NT2/D1 (cell line): Measurements from ENCODE around the gene LRRC45.

ENCODE experiments used
- DNase-seq: peaks from one replicate; pipeline ENCODE4 v3.0.0-alpha.2; 2011; ENCODE audit warnings: low read depth, low spot score
- H3K27me3 ChIP-seq: 2 replicates; pipeline ENCODE4 v1.6.0; 2011; ENCODE audit warnings: mild to moderate bottlenecking; ENCODE audit not compliant: insufficient read length, insufficient read depth
- H3K36me3 ChIP-seq: 2 replicates; pipeline ENCODE4 v1.6.1; 2011; ENCODE audit warnings: mild to moderate bottlenecking, low read length, mixed read lengths; ENCODE audit not compliant: insufficient read depth, insufficient read length
- H3K4me1 ChIP-seq: 2 replicates; pipeline ENCODE4 v1.5.1; 2011; ENCODE audit not compliant: insufficient read depth, insufficient read length
- H3K4me3 ChIP-seq: 2 replicates; pipeline ENCODE4 v1.5.1; 2011; ENCODE audit warnings: low read depth; ENCODE audit not compliant: insufficient read length
- H3K9ac ChIP-seq: 2 replicates; pipeline ENCODE4 v1.6.0; 2011; ENCODE audit warnings: low read depth; ENCODE audit not compliant: insufficient read length
- H3K9me3 ChIP-seq: 2 replicates; pipeline ENCODE4 v1.5.1; 2011; ENCODE audit warnings: mild to moderate bottlenecking, low read length; ENCODE audit not compliant: insufficient read depth
- SUZ12 ChIP-seq: IDR thresholded peaks from 2 replicates; pipeline ENCODE4 v1.6.1; 2011; ENCODE audit not compliant: insufficient read length, insufficient read depth; ENCODE audit errors: extremely low read depth
- YY1 ChIP-seq: IDR thresholded peaks from 2 replicates; pipeline ENCODE4 v1.6.1; 2011; ENCODE audit not compliant: insufficient read length, insufficient read depth
- ZNF274 ChIP-seq: IDR thresholded peaks from 2 replicates; pipeline ENCODE4 v1.6.1; 2011; ENCODE audit warnings: mild to moderate bottlenecking, low read depth, low read length

The LRRC45 gene

GRCh38 chr17:82048571-82048971 is 25.5 kb downstream of the LRRC45 start:
- H3K27me3 ChIP-seq, result peaks cover 3% of the 10 kb centered on the region

GRCh38 chr17:82049106-82049505 is 26.0 kb downstream of the LRRC45 start:
- no peak overlapping the region for H3K9ac ChIP-seq
- peaks cover 54% of the 10 kb centered on the region for H3K36me3 ChIP-seq
- no peak for DNase-seq
- peaks cover 20% of the 10 kb centered on the region for H3K4me1 ChIP-seq
- H3K9me3 ChIP-seq, result no peaks in the 10 kb centered on the region
- peaks cover 3% of the 10 kb centered on the region for H3K27me3 ChIP-seq
- H3K4me3 ChIP-seq, result no peak overlapping the region
- no peak for TF ChIP-seq SUZ12

More at GRCh38 chr17:82048571-82048971, 25.5 kb downstream of the LRRC45 start:
- H3K4me1 ChIP-seq, result peaks cover 24% of the 10 kb centered on the region
- H3K9me3 ChIP-seq, result no peaks in the 10 kb centered on the region
- TF ChIP-seq ZNF274, result no peak
- TF ChIP-seq SUZ12, result no peak
- no peak for TF ChIP-seq YY1
- no peak overlapping the region for H3K4me3 ChIP-seq
- DNase-seq, result no peak
- H3K36me3 ChIP-seq, result peaks cover 49% of the 10 kb centered on the region
- H3K9ac ChIP-seq, result no peak overlapping the region

- peaks cover 59% of the 10 kb centered on the region for H3K36me3 ChIP-seq
- H3K4me1 ChIP-seq, result peaks cover 20% of the 10 kb centered on the region
- no peak overlapping the region for H3K4me3 ChIP-seq
- TF ChIP-seq ZNF274, result no peak
- no peak for TF ChIP-seq SUZ12
- no peak for TF ChIP-seq YY1
- no peak overlapping the region for H3K9ac ChIP-seq
- H3K27me3 ChIP-seq, result peaks cover 3% of the 10 kb centered on the region
- H3K9me3 ChIP-seq, result no peaks in the 10 kb centered on the region
- no peak for DNase-seq
Measured at GRCh38 chr17:82049521-82049971, 26.4 kb downstream of the LRRC45 start.

GRCh38 chr17:82050152-82050760 is 27.2 kb downstream of the LRRC45 start:
- TF ChIP-seq YY1 (no peak), SUZ12 (no peak), ZNF274 (no peak)
- DNase-seq, result no peak
- H3K36me3 ChIP-seq, result peaks cover 66% of the 10 kb centered on the region
- H3K4me3 ChIP-seq, result peak overlapping the region; percentile 97
- H3K27me3 ChIP-seq, result peaks cover 3% of the 10 kb centered on the region
- H3K4me1 ChIP-seq, result peaks cover 24% of the 10 kb centered on the region
- no peaks in the 10 kb centered on the region for H3K9me3 ChIP-seq
- peak overlapping the region; percentile 96 for H3K9ac ChIP-seq

- Histone ChIP-seq H3K27me3 (peaks cover 3% of the 10 kb centered on the region), H3K9ac (peak overlapping the region; percentile 96), H3K4me3 (peak overlapping the region; percentile 97), H3K36me3 (peaks cover 73% of the 10 kb centered on the region), H3K4me1 (peaks cover 28% of the 10 kb centered on the region), H3K9me3 (no peaks in the 10 kb centered on the region)
- no peak for TF ChIP-seq YY1
- no peak for DNase-seq
Measured at GRCh38 chr17:82050761-82051641, 27.9 kb downstream of the LRRC45 start.

GRCh38 chr17:82051776-82052637 is 28.9 kb downstream of the LRRC45 start, which contains the start of the genes GPS1 and RFNG:
GPS1 (plus strand) TSS chr17:82051898; CDS start chr17:82051932, 34 bp downstream.
RFNG (minus strand) TSS chr17:82051811; CDS start chr17:82051766, 45 bp downstream.
- no peak for DNase-seq
- H3K4me3 ChIP-seq, result peak within 1 kb of the TSS; percentile 97

More at GRCh38 chr17:82051776-82052637, 28.9 kb downstream of the LRRC45 start, which contains the start of the genes GPS1 and RFNG:
- Histone ChIP-seq H3K27me3 (peaks cover 3% of the 10 kb centered on the region), H3K9ac (peak within 1 kb of the TSS; percentile 96), H3K4me1 (peaks cover 26% of the 10 kb centered on the region), H3K36me3 (peaks cover 76% of the 10 kb centered on the region), H3K9me3 (no peaks in the 10 kb centered on the region)
- TF ChIP-seq ZNF274 (no peak), YY1 (no peak), SUZ12 (no peak)
